ENCODE data around the gene STK39. TPM values are rescaled to one million over a fixed set of nuclear protein-coding genes. Genes with fewer than 3 reads are reported as not detected.

Gene STK39
- total and polyA plus RNA-seq, 2 experiments from 2014 or later: 32.7 to 51.7 TPM

- no peak for TF ChIP-seq CTCF (IDR thresholded peaks at IDR 0.05; ENCODE audit: low read depth, low read length)
- H3K9me3 ChIP-seq (ENCODE audit: low read depth): no peaks in the 10 kb centered on the region
- no peaks in the 10 kb centered on the region for H3K27me3 ChIP-seq
- H3K36me3 ChIP-seq: no peaks in the 10 kb centered on the region
- DNase-seq (ENCODE audit: low read depth in 1 of 2, low spot score in 1 of 2): peak in 1 of 2 donors; percentile 62
- no peak overlapping the region for H3K27ac ChIP-seq
- peaks cover 31% of the 10 kb centered on the region for H3K4me1 ChIP-seq (ENCODE audit: low read depth)
- H3K4me3 ChIP-seq: no peak overlapping the region
These were observed 98.0 kb downstream of the STK39 start for GRCh38 chr2:168149150-168149974.

GRCh38 chr2:168147830-168148794, 99.3 kb downstream of the STK39 start:
- Histone ChIP-seq H3K27ac (no peak overlapping the region), H3K4me1 (ENCODE audit: low read depth) (peaks cover 31% of the 10 kb centered on the region), H3K4me3 (no peak overlapping the region), H3K27me3 (no peaks in the 10 kb centered on the region), H3K36me3 (no peaks in the 10 kb centered on the region), H3K9me3 (ENCODE audit: low read depth) (no peaks in the 10 kb centered on the region)
- no peak for DNase-seq (ENCODE audit: low read depth in 1 of 2, low spot score in 1 of 2)
- no peak for TF ChIP-seq CTCF (IDR thresholded peaks at IDR 0.05; ENCODE audit: low read depth, low read length)

- Histone ChIP-seq H3K9me3 (ENCODE audit: low read depth) (no peaks in the 10 kb centered on the region), H3K27ac (no peak overlapping the region), H3K4me3 (no peak overlapping the region), H3K36me3 (no peaks in the 10 kb centered on the region), H3K4me1 (ENCODE audit: low read depth) (peaks cover 31% of the 10 kb centered on the region), H3K27me3 (no peaks in the 10 kb centered on the region)
- no peak for TF ChIP-seq CTCF (IDR thresholded peaks at IDR 0.05; ENCODE audit: low read depth, low read length)
- no peak for DNase-seq (ENCODE audit: low read depth in 1 of 2, low spot score in 1 of 2)
These were observed 100.2 kb downstream of the STK39 start for GRCh38 chr2:168146892-168147810.

GRCh38 chr2:168145426-168146310, 101.7 kb downstream of the STK39 start:
- H3K27ac ChIP-seq: peak overlapping the region; percentile 85
- H3K4me3 ChIP-seq: no peak overlapping the region
- H3K9me3 ChIP-seq (ENCODE audit: low read depth): no peaks in the 10 kb centered on the region
- peak in 1 of 2 donors; percentile 42 for DNase-seq (ENCODE audit: low read depth in 1 of 2, low spot score in 1 of 2)
- H3K27me3 ChIP-seq: no peaks in the 10 kb centered on the region
- no peaks in the 10 kb centered on the region for H3K36me3 ChIP-seq
- no peak for TF ChIP-seq CTCF (IDR thresholded peaks at IDR 0.05; ENCODE audit: low read depth, low read length)
- H3K4me1 ChIP-seq (ENCODE audit: low read depth): peaks cover 31% of the 10 kb centered on the region

All from cardiac muscle cell (in vitro differentiated cells and primary cell).